OCI-LY3 (cell line): ENCODE data around the gene PHACTR2.

Experiments used
- H2AFZ ChIP-seq: fragments of 200-600, 300-600 bp; shearing (Covaris generic); 2 replicates; pipeline ENCODE4 v1.6.0; 2014; ENCODE audit warnings: antibody characterized with exemption, low read depth, low read length
- H3K27ac ChIP-seq: fragments of 200-600, 300-600 bp; sonication (generic); 2 replicates; pipeline ENCODE4 v1.5.1; 2014; ENCODE audit warnings: mild to moderate bottlenecking, low read length, moderate library complexity, mixed read lengths
- H3K27me3 ChIP-seq: fragments of 200-600, 300-600 bp; sonication (generic); 2 replicates; pipeline ENCODE4 v1.6.1; 2014; ENCODE audit warnings: low read depth, low read length, mixed read lengths
- H3K36me3 ChIP-seq: fragments of 200-600, 300-600 bp; sonication (generic); replicated peaks from 2 replicates; pipeline ENCODE3; 2014; ENCODE audit warnings: low read depth, low read length, mixed read lengths
- H3K4me1 ChIP-seq: fragments of 300-600, 200-600 bp; sonication (generic); 2 replicates; pipeline ENCODE4 v1.6.1; 2014; ENCODE audit warnings: low read length, mixed read lengths
- H3K4me2 ChIP-seq: fragments of 200-600, 300-600 bp; sonication (generic); 2 replicates; pipeline ENCODE4 v1.6.1; 2014; ENCODE audit warnings: low read length, mixed read lengths
- H3K4me3 ChIP-seq: fragments of 300-600, 200-600 bp; sonication (generic); 2 replicates; pipeline ENCODE4 v1.5.1; 2014; ENCODE audit warnings: antibody characterized with exemption, mild to moderate bottlenecking, low read length, moderate library complexity
- H3K79me2 ChIP-seq: fragments of 300-600, 200-600 bp; shearing (Covaris generic); 2 replicates; pipeline ENCODE4 v1.6.1; 2014; ENCODE audit warnings: mild to moderate bottlenecking, low read length, mixed read lengths
- H3K9ac ChIP-seq: fragments of 300-600, 200-600 bp; shearing (Covaris generic); 2 replicates; pipeline ENCODE4 v1.6.0; 2014; ENCODE audit warnings: mild to moderate bottlenecking, low read length, moderate library complexity
- H3K9me3 ChIP-seq: fragments of 200-600, 300-600 bp; shearing (Covaris generic); 2 replicates; pipeline ENCODE4 v1.6.1; 2014; ENCODE audit warnings: low read length, mixed read lengths; ENCODE audit not compliant: insufficient read depth
- H4K20me1 ChIP-seq: fragments of 200-600, 300-600 bp; sonication (generic); 2 replicates; pipeline ENCODE4 v1.6.1; 2016; ENCODE audit warnings: low read length, mixed read lengths; ENCODE audit not compliant: insufficient read depth
- EZH2phosphoT487 ChIP-seq: fragments of 200-600 bp; shearing (Covaris generic); IDR thresholded peaks from 2 replicates; pipeline ENCODE4 v1.6.1; 2018; ENCODE audit warnings: antibody characterized with exemption, mixed run types, low read depth
- TF ChIP-seq, protein P1 (sequence below): fragments of 200-600, 300-600 bp; sonication (generic); IDR thresholded peaks from 2 replicates; pipeline ENCODE4 v1.5.1; 2014; ENCODE audit warnings: antibody characterized with exemption, low read length, low read depth

PHACTR2 gene

DNA sequence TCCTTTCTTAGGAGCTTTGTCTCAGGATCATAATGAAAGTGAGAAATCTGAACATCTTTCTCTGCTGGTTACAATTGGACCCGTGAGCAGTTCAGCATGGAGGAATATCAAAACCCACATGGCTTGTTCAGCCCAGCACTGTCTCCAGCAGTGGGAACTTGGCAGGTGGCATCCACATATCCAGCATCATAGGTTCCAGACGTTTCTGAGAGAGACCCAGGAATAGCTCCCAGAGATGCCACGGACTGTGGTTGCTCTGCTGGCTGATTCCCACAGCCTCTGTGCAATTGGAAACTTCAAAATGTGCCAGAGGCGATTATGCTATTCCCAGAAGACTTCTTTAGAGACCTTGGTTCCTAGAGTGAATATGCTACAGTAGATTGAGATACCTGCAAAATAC, 76.4 kb downstream of the PHACTR2 start:
- no peak for TF ChIP-seq EZH2phosphoT487
- TF ChIP-seq, protein P1, sequence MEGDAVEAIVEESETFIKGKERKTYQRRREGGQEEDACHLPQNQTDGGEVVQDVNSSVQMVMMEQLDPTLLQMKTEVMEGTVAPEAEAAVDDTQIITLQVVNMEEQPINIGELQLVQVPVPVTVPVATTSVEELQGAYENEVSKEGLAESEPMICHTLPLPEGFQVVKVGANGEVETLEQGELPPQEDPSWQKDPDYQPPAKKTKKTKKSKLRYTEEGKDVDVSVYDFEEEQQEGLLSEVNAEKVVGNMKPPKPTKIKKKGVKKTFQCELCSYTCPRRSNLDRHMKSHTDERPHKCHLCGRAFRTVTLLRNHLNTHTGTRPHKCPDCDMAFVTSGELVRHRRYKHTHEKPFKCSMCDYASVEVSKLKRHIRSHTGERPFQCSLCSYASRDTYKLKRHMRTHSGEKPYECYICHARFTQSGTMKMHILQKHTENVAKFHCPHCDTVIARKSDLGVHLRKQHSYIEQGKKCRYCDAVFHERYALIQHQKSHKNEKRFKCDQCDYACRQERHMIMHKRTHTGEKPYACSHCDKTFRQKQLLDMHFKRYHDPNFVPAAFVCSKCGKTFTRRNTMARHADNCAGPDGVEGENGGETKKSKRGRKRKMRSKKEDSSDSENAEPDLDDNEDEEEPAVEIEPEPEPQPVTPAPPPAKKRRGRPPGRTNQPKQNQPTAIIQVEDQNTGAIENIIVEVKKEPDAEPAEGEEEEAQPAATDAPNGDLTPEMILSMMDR: no peak
- Histone ChIP-seq H3K4me1 (no peaks in the 10 kb centered on the region), H3K9me3 (no peaks in the 10 kb centered on the region), H3K27ac (no peak overlapping the region), H3K4me2 (no peak overlapping the region), H3K9ac (no peak overlapping the region), H3K27me3 (no peaks in the 10 kb centered on the region), H3K4me3 (no peak overlapping the region), H2AFZ (no peak overlapping the region), H3K36me3 (no peaks in the 10 kb centered on the region), H3K79me2 (no peaks in the 10 kb centered on the region), H4K20me1 (no peaks in the 10 kb centered on the region)

DNA sequence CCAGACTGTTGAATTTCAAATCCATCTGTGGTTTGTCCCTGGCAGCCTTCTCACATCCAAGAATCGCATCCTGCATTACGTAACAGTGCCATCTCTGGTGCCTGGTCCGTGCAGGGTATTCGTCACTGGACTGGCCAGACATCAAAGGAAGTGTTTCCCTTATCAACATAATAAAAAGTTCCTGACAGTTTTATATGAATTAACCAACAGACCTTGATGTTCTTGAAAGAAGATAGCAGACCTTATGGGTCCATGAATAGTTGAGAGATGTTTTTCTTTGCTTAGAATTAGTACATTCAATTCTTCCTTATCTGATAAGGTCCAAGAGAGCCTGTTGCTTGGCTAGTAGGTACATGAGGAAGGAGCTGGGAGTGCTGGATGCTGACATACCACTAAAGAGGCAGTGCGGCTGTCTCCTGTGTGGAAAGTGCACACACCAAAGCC, 77.6 kb downstream of the PHACTR2 start:
- H3K9me3 ChIP-seq: no peaks in the 10 kb centered on the region
- H3K27me3 ChIP-seq: no peaks in the 10 kb centered on the region
- TF ChIP-seq EZH2phosphoT487: no peak
- TF ChIP-seq, protein P1: no peak
- no peak overlapping the region for H3K27ac ChIP-seq
- no peaks in the 10 kb centered on the region for H3K4me1 ChIP-seq
- no peak overlapping the region for H2AFZ ChIP-seq
- no peaks in the 10 kb centered on the region for H3K79me2 ChIP-seq
- no peak overlapping the region for H3K9ac ChIP-seq
- H4K20me1 ChIP-seq: no peaks in the 10 kb centered on the region
- no peak overlapping the region for H3K4me2 ChIP-seq
- no peaks in the 10 kb centered on the region for H3K36me3 ChIP-seq
- no peak overlapping the region for H3K4me3 ChIP-seq

DNA sequence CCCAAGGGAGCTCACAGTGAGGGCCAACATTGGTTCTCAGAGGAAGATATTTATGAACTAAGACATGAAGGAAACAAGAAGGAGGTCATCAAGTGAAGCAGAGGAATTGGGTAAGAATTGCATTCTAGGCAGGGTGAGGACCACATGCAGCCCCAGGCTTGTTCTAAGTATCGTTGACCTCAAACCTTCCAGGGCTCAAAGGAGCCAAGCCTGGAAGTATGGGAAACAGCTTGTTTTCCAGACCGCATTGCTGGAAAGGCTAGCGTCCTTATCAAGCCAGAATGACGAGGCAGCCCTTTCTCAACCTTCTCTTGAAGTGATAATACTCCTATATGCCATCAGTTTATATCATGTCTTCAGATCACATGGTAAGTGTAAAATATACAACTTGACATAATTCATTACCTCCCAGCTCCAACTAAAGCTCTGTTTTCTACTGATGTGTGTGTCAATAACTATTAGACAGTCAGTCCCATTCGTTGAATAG, 79.6 kb downstream of the PHACTR2 start:
- TF ChIP-seq, protein P1: no peak
- TF ChIP-seq EZH2phosphoT487: no peak
- Histone ChIP-seq H4K20me1 (no peaks in the 10 kb centered on the region), H3K79me2 (no peaks in the 10 kb centered on the region), H3K36me3 (no peaks in the 10 kb centered on the region), H3K27ac (no peak overlapping the region), H3K9ac (no peak overlapping the region), H2AFZ (no peak overlapping the region), H3K4me2 (no peak overlapping the region), H3K9me3 (no peaks in the 10 kb centered on the region), H3K4me1 (no peaks in the 10 kb centered on the region), H3K27me3 (no peaks in the 10 kb centered on the region), H3K4me3 (no peak overlapping the region)

DNA sequence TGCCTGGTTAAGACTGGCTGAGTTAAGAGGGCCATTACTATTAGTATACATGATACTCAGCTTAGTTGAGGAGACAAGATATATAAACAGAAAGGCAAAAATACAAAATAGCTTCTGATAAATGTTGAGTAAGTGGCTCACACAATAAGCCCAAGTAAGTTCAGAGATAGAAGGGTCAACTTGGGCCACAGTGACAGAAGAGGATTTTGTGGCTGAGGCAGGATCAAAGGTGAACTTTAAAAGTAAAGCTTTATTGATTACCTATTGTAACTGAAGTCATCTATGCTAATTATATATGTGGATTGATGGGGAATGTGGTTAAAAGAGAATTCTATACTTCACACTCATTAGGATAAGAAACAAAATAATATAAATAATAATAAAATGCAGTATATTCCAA, 80.8 kb downstream of the PHACTR2 start:
- no peak overlapping the region for H3K9ac ChIP-seq
- H2AFZ ChIP-seq: no peak overlapping the region
- no peak overlapping the region for H3K4me3 ChIP-seq
- no peak overlapping the region for H3K27ac ChIP-seq
- no peak overlapping the region for H3K4me2 ChIP-seq
- no peaks in the 10 kb centered on the region for H3K79me2 ChIP-seq
- H3K4me1 ChIP-seq: no peaks in the 10 kb centered on the region
- no peaks in the 10 kb centered on the region for H3K9me3 ChIP-seq
- H3K27me3 ChIP-seq: no peaks in the 10 kb centered on the region
- no peak for TF ChIP-seq EZH2phosphoT487
- TF ChIP-seq, protein P1: no peak
- H4K20me1 ChIP-seq: no peaks in the 10 kb centered on the region
- H3K36me3 ChIP-seq: no peaks in the 10 kb centered on the region
